HG03066 (cell line): Measurements from ENCODE around the gene TRPM5.

Experiments
- ATAC-seq: cut with Tn5 transposase; IDR thresholded peaks from one replicate; pipeline ENCODE4 v1.9.1; 2021; ENCODE audit warnings: low read depth; ENCODE audit not compliant: unreplicated experiment

TRPM5 gene

DNA sequence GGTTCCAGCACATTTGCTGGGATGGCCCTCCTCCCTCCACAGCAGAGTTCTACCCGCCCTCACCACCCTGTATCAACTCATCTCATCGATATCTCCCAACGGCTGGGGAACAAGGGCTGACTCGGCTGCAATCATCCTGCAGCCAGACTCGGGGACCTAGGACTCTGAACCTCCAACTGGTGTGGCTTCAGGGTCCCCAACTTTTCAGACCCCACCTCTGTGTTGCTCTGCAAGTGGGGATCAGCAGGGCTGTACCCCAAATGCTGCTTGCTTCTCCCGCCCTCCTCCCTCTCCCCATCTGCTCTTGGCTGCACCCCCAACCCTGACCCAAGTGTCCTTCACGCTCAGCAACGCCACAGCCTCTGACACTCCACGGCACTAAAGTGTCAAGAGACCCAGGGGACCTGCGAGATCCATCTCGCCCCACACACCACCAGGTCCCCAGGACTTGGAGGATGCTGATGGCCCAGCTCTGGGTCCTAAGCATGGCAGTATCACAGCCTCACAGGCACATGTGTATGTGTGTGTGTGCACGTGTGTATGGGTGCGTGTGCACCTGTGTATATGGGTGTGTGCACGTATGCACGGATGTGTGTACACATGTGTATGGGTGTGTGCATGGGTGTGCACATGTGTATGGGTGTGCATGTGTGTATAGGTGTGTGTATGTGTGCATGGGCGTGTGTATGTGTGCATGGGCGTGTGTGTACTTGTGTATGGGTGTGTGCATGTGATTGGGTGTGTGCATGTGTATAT lies 26.9 kb upstream of the TRPM5 start:
- no peak for ATAC-seq

DNA sequence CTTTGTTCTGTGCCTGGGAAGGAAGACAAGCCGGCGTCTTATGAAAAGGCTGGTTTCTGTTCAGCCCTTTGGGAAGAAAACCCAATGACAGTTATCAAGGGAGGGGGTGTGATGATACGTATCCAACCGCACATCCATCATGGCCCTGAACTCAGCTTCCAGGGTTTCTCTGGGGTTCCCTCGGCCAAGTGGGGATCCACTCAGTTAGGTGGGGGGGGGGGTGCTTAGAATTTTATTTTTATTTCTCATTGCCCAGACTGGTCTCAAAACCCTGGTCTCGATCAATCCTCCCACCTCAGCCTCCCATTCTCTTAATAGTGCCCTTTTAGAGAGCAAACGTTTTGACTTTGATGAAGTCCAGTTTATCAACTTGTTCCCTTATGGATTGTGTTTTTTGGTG lies 26.2 kb upstream of the TRPM5 start:
- no peak for ATAC-seq

DNA sequence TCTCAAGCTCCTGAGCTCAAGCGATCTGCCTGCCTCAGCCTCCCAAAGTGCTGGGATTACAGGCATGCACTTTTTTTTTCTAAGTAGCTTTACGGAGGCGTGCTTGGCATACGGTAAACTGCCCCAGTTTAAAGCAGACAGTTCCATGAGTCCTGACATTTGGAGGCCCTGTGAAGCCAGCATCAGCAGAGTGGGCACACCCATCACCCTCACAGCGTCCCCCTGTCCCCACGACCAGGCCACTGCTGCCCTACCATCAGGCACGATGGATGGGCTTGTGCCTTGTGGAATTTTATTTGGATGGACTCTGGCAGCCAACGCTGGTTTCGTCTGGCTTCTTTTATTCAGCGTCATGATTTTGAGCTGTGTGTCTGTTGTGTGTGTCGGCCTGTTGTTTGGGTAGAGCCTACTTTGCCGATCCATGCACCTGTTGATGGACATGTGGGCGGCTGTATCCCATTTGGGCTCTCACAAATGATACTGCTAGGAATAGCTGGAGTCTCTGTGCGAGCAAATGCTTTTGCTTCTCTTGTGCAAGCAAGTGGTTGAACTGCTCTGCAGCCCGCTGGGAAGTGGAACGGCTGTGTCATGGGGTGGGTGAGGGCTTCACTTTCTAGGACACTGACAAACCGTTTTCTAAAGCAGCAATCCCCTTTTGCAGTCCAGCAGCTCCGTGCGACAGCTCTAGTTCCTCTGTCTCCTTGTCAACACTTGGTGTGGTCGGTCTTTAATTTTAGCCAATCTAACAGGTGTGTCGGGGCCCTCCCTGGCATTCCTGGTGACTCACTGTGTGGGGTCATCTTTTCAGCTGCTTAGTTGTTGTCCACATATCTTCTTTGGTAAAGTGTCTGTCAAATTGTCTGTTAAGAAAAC lies 24.3 kb upstream of the TRPM5 start:
- ATAC-seq = no peak

DNA sequence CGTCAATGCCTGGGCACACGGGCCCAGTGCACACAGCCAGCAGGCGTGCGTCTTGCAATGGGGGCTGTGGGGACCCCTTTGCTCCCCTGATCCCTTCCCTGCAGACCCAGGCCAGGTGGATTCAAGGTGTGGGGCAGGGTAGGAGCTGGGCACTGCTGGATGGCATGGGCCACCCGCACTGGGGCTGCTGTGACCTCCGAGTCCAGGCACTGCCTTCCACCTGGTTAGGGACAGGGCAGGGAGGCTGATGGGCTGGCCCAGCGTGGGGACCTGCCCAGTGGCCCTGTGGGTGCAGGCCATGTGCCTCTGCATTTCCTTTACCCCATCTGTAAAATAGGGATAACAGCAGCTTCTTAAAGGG lies 23.4 kb upstream of the TRPM5 start:
- no peak for ATAC-seq

DNA sequence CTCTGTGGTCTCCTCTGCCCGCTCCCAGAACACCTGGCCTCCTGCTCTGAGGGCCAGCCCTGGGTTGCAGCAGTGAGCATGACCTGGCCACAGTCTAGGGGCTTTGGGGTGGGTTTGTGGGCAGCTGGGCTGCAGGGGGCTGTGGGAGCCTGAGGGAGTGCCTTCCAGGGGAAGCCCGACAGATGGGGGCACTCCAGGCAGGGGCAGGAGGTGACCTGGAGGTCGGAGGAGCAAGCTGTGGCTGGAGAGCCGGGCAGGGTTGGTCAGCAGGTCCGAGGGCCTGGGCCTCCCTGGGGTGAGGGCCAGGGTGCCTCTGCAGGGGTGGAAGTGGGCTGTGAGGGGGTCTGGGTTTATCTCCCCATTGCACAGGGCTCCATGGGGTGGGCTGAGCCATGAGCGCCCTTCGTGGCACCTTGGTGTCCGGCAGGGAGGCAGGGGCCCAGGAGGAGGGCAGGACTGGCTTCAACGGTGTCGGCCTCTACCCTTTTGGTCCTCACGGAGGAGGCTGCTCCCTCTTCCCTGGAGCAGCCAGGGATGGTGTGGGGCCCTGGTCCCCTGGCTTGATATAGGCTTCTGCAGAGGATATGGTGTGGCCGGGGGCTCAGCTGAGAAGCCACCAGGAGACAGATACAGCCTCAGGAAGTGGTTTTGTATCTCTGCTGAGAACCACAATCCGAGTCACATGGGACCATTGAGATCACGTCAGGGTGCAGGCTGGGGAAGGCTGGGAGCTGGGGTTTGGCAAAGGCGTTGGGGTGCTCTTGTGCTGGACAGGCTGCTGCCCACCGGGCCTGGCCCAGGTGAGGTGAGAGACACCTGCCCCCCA lies 22.8 kb upstream of the TRPM5 start:
- ATAC-seq = no peak

DNA sequence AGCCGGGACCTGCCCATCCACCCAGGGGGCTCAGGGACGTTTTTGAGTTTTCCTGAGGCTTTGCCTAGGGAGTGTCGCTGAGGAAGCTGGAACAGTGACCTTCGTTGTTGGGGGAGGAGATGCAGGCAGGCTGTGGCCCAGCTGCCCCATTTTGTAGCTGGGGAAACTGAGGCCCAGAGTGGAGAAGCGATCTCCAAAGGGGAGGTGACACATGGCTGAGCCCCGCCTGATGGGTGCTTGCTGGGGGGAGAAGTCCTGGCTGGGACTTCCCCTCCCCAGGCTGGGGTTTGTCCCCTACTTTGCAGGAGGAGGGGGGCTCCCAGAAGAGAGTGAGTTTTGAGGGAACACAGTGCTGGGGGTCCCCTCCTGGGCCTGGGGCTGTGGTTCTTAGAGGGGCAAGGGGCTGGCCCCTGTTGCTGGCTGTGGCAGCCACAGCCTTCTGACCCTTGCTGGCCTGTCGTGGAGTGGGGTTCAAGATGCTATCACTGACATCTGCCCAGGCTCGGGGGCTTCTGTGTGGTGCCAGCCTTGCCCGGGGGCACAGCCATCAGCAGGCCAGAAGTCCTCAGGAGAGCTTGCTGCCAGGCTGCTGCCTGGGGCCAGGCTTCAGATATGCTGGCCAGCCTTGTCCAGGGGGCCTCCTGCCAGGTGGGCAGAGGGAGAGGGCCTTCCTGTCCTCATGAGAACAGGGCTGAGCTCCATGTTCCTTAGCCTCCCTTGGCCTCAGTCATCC lies 21.9 kb upstream of the TRPM5 start:
- ATAC-seq = no peak

DNA sequence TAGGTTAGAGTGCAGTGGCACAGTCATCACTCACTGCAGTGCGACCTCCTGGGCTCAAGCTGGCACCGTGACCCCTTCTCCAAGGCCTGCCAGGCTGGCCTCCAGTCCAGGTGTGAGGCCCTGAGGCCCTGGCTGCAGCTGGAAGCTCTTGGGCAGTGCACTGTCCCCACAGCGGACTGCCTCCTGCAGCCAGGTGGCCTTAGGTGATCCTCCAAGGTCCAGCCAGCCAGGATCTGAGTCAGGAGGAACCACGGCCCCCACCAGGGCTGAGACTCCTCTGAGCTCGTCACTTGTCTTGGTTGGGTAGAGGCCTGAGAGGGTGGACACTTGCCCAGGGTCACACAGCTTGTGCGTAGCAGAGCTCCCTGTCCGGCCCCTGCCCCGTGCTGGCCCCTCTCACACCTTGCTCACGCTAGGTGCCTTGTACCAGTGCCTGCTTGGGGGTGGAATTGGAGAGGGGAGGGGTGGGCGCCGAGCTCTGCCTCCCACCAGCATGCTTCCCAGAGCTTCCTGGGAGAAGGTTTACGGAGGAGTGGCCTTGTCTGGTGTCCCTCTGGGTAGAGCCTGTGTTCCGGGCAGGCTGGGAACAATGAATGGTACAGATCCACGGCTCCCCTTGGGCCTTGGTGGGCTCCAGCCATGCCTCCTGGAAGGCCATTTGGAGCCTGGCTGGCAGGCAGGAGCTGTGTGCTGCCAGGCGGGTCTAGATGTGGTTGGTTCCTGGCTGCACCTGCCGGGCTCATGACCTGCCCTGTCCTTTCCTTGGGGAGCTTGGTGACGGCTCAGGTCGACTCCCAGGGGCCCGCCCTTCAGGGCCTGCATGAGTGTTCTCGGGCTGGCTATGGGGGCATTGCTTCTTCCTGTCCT lies 21.1 kb upstream of the TRPM5 start:
- no peak for ATAC-seq

DNA sequence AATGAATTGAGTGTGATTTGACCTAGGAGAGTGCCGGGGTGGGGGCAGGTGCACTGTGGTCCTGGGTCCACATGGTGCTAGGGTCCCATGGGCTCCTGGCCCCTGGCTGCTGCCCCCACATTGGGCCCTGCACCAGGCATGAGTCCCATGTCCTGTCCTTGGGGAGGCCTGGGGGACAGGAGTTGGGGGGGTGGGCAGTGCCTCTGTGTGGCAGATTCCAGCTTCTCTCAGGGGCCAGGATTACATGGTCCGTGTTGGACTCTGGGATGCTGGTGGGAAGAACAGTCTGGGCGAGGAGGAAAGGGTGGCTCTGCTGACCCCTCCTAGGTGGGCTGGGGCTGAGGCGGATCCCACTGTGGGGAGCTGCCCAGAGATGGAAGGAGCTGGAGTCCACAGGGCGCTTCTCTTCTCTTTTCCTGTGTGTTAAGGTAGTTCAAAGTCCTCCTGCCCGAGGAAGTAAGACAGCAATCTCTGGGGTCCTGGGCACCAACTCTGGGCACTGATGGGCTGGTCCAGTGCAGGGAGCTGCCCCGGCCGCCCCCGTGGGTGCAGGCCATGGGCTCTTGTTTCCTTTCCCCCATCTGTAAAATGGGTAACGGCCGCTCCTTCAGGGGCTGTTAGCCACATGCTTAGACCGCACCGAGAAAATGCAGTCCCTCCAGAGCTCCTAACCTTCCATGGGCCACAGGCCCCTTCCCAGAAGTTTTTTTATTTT lies 20.3 kb upstream of the TRPM5 start:
- ATAC-seq = no peak

DNA sequence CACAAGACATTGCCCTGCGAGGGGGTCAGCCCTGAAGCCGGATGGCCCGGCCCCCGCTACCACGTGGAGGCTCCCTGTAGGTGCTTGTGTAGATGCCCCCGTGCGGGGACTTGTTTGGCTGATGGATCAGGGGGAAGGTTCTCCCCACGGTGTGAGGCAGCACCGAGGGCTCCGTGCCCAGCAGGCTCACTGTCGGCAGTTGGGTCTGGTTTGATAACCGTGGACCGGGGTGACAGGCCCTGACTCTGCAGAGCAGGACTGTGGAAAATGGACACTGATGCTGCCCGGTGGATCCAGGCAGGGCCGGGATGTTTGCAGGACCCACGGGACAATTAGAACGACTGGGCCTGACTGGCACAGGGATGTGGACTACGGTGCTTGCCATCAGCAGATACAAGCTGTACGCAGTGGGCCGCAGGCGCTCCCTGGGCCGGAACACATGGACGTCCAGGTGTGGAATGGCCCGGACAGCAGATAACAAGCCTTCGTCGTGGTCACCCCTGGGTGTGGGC lies 19.5 kb upstream of the TRPM5 start:
- no peak for ATAC-seq

DNA sequence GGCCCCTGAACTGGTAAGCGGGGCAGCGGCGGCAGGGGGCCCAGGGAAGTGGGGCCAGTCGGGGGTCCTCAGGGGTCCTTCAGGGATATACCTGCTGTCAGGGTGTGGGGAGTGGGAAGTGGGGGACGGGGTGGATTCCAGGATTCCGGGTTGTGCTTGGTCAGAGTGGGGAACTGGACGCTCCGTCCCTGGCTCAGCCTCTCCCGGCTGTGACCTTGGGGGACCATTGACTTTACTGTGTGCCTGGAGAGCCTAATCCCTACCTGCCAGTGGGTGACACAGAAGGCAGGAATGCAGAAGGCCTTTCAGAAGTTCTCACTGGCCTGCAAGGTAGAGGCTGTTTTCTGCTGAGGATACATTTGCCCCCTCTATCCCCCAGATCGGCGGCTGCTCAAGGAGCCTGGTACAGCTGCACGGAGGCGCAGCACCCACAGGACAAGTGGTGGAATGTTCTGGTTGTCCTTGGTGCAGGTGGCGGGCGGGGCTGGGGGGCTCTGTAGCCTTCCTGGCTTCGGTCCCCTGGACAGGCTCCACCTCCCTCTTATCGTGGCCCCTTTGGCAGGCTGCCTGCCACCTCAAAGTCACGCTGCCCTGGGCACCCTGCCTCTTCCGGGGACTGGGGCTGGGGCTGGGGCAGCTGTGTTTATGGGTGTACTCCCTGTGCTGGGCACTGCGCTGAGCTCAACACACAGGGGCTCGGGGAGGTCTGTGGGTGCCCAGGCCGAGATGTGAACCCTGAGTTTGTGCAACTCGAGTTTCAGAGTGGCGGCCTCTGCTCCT lies 18.9 kb upstream of the TRPM5 start:
- ATAC-seq = no peak

DNA sequence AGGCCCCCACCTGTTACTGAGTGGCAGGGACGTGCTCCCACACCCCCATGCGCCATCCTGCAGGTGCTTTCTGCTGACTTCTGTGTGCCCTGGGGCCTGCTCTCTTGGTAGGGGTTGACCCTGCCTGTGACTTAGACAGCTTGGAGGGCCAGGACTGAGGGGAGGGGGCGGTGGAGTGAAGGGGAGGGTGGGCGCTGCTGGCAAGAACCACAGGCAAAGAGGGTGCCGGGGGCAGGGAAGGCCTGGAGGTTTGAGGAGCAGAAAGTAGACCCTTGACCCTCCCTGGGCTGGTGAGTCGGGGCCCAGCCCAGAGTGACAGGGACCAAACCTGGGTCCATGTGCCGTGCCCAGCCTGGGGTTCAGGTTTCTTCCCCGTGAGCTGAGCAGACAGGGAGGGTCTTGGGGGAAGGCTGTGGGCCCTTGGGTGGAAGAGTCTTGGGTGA lies 18.2 kb upstream of the TRPM5 start:
- ATAC-seq = no peak

DNA sequence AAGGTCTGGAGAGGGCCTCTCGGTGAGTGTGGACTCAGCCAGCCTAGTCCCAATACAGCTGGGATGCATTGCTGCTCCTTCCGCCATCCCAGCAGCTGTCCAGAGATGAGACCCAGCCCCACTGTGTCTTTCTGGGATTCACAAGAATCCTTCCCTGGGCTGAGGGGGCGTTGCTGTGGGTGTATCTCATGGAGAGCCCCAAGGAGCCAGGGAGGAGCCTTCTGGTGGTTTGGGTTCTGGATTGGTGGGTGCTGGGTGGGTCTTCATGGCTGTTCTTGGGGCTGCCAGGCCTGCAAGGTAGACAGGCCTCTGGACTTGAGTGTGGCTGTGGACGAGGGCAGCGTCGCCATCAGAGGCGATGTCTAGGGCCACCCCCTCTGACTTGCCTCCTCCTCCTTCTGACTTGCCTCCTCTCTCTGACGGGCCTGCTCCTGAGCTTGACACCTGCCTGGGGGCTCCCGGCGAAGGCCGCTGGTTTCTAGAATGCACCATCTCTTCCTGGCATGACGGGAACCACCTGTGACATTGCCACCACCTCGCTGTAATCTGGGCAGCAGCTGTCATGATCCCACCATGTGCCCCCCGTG lies 17.7 kb upstream of the TRPM5 start:
- no peak for ATAC-seq

DNA sequence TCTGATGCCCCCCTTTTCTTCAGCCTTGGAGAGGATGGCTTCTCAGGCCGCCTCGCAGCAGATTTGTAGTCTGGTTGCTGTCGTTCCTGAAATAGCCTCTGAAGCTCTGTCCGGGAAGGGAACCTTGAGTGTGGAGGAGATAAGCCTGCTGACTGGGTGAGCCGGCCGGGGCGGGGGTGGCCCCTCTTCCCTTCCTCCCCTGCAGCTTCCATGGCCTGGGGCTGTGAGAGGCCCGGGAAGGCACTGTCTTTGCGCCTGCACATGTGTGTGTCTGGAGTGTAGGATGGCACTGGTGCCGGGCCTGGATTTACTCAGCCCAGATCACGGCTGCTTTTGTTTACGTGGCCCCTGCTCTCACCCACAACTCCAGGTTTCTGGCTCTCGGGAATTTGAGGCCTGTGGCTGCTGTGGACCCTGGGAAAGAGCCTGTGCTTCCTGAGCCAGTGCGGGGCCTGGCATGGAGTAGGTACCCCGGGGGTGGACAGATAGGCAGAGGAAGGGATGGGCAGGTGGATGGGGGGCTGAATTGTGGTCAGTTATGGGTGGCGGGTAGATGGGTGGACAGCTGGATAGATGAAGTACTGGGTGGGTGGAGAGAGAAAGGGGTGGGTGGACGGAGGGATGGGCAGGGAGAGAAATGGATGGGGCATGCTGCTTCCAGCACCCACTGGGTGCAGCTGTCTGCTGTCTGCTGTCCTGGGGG lies 17.1 kb upstream of the TRPM5 start:
- ATAC-seq = no peak

DNA sequence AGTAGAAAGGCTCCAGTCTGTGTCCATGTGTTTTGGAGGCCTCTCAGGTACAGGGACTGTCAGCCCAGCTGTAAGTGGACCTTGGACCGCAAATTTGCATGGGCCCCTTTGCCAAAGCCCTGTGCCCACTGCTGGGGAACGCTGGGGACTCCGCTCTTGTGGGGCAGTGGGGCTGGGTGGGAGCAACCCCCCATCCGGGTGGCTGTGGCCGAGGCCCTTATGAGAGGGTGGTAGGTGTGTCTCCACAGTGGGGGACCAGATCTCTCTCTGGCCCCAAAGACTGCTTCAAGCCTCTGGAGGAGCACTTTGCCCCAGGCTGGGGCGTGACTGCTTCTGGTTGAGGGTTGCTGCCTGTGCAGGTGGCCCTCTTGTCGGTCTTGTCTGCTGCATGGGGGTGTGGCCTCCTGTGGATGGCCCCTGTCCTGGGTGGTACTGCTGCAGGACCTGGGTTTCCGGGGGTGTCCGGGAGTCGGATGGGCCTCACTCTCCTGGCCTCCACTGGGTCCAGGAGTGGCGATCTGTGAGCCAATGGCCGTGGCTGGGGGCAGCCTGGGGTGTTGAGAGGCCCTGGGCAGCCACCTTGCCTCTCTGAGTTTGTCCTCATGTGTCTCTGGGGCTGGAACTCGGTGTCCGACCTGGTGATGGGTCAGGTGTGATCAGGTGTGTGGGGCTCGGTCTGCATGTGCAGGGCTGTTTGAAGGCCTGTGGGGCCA lies 16.4 kb upstream of the TRPM5 start:
- ATAC-seq = no peak

DNA sequence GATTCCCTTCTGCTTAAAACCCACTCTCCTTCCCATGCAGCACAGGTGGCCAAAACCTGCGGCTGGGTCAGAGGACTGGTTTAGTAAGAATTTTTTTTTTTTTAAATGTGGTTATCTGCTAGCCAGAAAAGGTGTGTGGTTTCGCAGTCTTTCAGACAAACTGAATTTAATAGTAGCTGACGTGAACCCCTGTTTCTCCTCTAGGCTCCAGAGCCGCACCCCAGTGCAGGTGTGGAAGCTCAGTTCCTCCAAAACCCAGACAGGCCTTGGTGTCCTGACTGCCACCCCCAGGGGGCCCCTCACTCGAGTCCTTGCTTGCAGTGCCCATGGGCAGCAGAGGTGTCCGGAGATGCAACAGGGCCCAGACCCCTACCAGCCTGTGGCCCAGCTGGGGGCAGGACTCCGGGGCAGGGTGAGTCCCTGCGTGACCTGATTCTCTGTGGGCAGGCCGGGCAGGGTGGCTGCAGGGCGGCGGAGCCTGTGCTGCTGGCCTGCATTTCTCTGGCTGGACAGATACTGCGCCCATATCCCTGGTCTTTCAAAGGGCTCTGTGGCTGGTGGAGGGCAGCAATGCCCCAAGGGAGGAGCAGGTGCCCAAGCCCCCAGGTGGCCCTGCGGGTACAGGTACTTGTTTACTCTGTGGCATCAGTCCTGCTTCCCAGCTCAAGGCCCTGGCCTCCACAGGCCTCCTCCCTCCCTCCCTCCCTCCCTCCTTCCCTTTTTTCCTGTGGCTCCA lies 15.7 kb upstream of the TRPM5 start:
- no peak for ATAC-seq
